NOMO-1 (cell line): ENCODE data around the gene ZNF337.
"Not testable (repeated sequence)": the region's sequence is repeated elsewhere in the genome, so short reads cannot be mapped to it uniquely, and the experiment has no call there.

Experiments
- DNase-seq, 2 experiments: peaks; one replicate each; lab custom pipeline; 2025; ENCODE audit not compliant: unreplicated experiment in 2 of 2; lab: John Stamatoyannopoulos, UW

ZNF337 gene

GRCh38 chr20:25630615-25631014 is 66.0 kb downstream of the ZNF337 start:
- DNase-seq = not testable (repeated sequence)

- no peak for DNase-seq
These were observed 66.7 kb downstream of the ZNF337 start for GRCh38 chr20:25629816-25630499.

DNA sequence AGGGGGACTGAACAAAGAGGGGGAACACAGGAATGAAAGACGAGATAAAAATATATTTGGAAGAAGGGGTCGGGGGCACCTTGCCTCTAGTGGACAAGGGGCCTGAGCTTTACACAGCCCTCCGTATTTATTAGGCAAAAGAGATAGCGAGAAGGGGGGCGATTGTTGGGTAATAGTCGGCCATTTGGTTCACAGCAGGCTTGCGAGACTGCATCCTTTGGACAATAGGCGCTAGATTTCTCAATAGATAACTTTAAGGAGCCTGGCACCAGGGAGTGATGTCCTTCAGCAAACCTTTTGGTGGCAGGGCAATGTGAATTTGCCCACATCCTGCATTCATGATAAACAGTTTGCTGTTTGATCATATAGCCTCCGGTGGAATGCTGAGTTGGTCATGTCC is 69.9 kb downstream of the ZNF337 start:
- no peak for DNase-seq

DNA sequence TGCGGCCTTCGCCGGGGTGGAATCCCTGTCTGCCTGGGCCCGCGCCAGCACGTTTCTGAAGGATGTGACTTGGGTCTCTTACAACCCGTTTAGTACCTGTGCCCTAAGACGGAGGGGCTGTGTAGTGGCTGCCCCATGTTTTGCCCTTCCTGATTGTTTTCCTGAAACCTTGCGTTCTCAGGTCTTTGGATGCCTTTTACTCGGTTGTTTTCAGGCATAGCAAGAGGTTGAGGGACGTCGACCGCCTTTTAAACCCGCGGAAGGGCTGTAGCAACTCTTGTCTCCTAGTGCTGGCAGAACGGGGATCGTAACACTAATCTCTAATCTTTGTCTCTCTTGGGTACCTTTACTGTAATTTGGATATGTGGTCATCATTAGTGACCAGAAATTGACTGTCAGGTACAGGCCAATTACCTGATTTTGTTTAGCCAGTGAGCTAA is 72.1 kb downstream of the ZNF337 start:
- DNase-seq = peak; percentile 11 to 38
